EL (cell line): ENCODE measurements around the gene SGIP1.
"Not testable (repeated sequence)": the region's sequence is repeated elsewhere in the genome, so short reads cannot be mapped to it uniquely, and the experiment has no call there.

Experiments used
- DNase-seq: peaks from one replicate; pipeline ENCODE4 v3.0.0-alpha.2; 2016

Gene SGIP1

DNA sequence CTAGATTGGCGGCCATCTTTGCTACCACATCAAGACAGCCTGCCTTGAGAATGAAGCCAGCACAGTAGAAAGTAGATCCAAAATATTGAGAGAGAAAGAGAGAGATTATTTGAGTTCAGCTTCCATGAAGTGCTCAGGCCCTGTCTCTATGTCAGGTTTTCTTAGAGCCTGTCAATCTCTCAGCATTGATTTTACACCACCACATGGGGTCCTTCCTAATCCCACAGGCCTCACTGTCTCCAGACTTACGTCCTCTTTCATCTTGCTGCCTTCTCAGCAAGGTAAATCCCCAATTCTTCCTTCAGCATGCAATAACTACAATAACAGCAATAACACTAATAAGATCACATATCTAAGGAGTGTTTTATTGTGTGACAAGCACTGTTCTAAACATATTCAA lies 239.3 kb downstream of the SGIP1 start:
- DNase-seq = no peak

DNA sequence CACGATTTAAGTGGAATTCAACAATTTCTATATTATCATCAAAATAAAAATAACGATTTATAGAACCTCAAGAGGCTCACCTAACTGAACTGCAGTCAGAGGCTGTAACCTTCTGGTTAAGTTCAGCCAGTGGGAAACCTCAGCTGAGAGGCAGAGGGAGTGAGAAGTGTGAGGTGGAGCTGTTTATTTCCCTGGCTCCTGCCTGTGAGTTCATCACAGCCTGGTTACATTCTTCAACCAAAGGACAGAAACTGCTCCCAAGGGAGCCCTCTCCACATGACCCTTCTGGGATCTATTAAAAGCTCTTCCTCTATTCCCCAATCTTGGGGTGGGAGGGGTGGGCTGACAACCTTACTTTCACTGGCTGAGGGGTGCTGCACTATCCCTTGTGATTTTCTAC lies 240.5 kb downstream of the SGIP1 start:
- no peak for DNase-seq

DNA sequence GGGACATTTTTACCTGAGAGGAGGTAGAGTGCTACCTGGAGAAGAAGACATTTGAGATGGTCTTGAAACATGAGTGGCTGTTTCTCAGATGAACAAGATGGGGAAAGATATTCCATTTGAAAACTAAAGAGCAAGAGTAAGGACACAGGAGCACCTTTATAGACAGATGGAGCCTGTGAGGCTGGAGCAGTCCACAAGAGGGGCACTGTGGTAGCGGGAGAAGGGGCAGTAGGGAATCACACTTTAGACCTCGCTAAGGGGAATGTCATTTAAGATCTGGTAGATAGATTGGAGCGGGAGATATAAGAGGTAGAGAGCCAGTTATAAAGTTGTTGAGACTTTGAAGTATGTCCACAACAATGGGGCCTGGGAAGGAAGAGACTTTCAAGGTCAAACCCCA lies 241.7 kb downstream of the SGIP1 start:
- DNase-seq = no peak

DNA sequence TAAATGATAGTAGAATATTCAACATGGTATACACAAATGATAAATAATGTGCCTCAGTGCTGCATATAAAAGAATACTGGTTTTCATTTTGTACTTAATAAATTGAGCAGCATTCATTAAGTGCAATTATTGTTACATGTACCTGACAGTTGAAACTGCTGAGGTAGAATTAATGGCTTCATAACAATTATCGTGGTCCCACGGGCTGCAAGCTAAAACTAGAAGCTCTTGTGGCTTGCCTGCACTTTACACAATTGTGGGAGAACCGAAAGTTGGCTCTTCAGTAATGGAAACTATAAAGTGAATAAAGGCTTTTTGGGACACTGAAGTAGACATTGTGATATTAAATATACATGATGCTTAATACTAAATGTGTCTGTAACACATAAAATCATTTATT lies 243.9 kb downstream of the SGIP1 start:
- no peak for DNase-seq

DNA sequence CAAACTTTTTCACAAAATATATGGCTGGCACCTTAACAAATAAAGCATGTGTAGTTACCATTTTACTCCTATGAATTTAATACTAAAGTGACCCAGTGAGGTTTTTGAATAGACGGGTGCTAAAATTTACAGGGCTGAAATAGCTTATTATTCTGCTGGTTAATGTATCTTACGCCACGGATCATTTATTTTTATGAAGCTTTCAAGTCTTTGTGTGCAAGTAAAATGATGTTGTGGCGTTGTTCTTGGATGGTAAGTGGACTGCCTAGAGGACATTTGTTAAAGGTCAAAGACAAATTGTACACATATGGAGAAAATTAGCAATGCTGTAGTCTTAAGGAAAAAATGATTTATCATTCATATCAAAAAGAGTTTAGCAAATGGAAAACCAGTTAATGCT lies 244.3 kb downstream of the SGIP1 start:
- DNase-seq = no peak

DNA sequence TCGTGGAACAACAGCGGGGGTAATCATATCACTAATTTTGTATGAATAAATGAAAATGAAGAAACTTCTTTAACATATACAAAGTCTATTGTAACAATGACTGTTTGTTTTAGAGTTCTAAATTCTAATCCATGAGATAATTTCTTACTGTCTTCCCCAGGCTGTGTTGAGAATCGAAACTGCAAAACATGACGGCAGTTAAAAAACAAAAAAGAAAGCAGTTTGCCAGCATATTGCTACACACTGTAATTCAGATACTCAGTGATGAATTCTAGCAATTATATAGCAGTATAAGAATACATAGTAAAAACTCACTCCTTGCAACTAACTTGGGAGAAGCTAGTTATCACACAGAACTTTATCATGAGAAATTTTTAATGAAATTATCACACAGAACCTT lies 245.0 kb downstream of the SGIP1 start:
- DNase-seq = no peak

DNA sequence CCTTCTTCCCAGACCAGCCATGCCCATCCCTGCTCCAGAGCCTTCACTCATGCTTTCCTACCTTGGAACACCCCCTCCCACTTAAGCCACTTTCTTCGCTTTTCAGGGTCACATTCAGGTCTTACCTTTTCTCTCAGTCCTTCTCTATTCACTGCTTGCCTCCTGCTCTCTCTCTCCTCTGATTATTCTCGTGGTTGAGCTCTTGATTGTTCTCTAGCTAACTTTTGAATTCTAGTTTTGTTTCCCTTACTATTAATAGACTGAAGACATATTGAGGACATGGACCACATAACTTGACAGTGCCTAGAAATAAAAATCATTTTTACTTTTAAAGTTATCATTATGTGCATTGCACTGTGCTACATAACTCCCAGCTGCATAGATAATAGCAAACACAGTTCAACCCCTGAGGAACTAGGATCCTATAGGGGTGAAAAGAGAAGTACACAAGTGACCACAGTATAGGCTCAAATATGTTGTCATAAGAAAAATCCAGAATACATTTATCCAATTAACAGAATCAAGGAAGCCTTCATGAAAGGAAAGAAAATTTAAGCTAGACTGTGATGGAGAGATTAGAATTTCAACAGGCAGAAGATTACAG lies 245.6 kb downstream of the SGIP1 start:
- DNase-seq = no peak

DNA sequence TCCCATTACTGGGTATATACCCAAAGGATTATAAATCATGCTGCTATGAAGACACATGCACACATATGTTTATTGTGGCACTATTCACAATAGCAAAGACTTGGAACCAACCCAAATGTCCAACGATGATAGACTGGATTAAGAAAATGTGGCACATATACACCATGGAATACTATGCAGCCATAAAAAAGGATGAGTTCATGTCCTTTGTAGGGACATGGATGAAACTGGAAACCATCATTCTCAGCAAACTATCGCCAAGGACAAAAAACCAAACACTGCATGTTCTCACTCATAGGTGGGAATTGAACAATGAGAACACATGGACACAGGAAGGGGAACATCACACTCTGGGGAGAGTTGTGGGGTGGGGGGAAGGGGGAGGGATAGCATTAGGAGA lies 251.8 kb downstream of the SGIP1 start:
- not testable (repeated sequence) for DNase-seq

DNA sequence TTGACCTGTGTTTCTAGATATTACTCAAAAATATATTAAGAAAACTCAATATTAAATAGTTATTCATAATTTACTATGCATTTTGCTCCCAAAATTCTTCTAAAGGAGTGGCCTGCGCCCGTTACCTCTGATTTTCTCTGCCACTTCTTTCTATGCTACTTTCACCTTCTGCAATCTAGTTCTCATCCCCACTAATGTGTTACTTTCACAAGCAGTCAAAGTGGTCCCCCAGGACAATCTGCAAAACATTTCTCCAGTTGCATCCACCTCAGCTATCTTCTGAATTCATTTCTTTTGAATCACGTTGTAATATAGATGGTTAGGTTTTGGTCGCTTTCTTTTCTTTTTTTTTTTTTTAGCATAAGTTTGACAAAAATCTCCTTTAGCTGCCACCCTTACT lies 253.7 kb downstream of the SGIP1 start:
- DNase-seq = no peak

DNA sequence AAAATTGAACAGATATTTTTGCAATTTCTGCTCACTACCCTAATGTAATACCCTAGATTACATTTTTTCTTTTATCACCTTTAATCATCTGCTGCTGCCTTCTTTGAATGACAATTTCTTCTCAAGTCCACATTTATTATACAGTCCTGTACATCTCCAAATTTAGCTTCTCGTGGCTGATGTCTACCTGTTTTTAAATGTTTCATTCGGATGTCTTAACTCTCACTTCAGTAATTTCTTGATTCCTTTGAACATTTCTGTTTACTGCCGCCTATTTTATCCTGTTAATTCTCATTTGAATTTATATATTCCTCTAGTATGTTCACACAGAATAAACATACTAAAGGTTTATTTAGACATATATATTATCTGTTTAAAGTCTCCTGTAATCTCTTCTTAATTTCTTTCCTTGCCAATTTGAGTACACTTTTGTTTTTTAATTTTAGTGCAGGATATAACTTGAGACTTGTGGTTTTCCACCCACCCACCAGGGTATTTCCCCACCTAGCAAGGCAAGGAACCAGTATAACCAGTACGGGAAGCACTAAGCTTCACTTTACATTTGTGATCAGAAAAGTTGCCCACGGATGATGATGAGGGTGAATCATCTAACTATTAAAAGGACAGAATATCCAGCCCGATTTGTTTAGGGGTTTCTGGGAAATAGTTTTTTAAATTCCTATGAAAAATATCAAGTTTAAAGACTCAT lies 254.4 kb downstream of the SGIP1 start:
- DNase-seq = no peak

DNA sequence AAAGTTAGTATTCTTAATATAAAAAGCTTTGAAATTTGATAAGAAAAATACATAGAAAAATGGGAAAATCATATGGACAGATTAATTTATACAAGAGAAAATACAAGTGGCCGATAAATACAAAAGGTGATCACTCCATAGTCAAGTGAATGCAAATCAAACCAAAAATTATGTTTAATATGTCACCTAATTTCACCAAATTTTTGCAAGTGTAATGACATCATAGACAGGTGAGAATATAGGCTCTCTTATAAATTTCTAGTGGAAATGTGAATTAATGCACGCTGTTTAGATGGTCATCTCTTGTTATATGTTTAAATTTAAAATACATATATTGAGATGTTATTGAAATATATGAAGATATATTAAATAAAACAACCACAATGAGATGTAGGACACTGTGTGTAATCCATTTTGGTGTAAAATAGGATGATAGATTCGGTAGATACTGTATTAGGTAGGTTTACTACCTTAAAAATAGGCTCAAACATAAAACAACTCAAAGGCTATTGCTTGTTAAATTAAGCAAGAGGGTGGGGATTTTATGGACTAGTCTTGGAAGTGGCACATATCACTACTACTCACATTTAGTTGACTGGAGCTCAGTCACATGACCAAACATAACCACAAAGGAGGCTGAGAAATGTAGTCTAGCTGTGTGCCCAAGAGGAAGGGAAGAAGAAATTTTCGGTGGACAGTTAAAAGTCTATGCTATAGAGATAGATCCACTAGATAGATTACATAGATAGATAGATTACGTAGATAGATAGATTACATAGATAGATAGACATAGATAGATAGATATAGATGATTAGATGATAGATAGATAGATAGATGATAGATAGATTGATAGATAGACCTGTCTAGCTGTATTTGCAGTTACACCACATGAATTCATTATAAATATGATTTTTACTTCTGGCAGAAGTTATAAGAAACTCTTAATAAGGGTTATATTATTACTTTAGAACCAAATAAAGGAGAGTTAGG lies 258.0 kb downstream of the SGIP1 start:
- no peak for DNase-seq

DNA sequence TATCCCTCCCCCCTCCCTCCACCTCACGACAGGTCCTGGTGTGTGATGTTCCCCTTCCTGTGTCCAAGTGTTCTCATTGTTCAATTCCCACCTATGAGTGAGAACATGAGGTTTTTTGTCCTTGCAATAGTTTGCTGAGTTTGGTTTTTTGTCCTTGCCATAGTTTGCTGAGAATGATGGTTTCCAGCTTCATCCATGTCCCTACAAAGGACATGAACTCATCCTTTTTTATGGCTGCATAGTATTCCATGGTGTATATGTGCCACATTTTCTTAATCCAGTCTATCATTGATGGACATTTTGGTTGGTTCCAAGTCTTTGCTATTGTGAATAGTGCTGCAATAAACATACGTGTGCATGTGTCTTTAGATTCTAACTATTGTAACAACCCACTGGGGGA lies 261.9 kb downstream of the SGIP1 start:
- not testable (repeated sequence) for DNase-seq
